Gastrocnemius medialis (tissue), 4 donors: ENCODE results near the gene NTM.

Experiments used
- CTCF ChIP-seq, 5 experiments: fragments of 450-650 bp in 3 of 5; fragments of 200-600 bp in 2 of 5; sonication (generic) in 2 of 5; IDR thresholded peaks in 4 of 5; conservative IDR thresholded peaks in 1 of 5; 1 replicate in 4 of 5; 2 replicates in 1 of 5; pipeline ENCODE4 v1.5.1; 2016 to 2019; ENCODE audit warnings: antibody characterized with exemption in 5 of 5, mild to moderate bottlenecking in 3 of 5, moderate library complexity in 3 of 5
- POLR2A ChIP-seq, 2 donors: fragments of 450-650 bp; IDR thresholded peaks; one replicate each; pipeline ENCODE4 v1.6.1; 2017; ENCODE audit warnings: antibody characterized with exemption in 2 of 2, mild to moderate bottlenecking in 2 of 2, moderate library complexity in 2 of 2

GRCh38 chr11:132006884-132007580 is 636.6 kb downstream of the NTM start:
- no peak for TF ChIP-seq POLR2A (IDR thresholded peaks at IDR 0.05)
- TF ChIP-seq CTCF (IDR thresholded peaks at IDR 0.05 in 4 of 5, conservative IDR thresholded peaks at IDR 0.05 in 1 of 5) = no peak
